ENCODE results near the gene DUSP19. TPM values are rescaled to one million over a fixed set of nuclear protein-coding genes. Genes with fewer than 3 reads are reported as not detected.

The DUSP19 gene, protein sequence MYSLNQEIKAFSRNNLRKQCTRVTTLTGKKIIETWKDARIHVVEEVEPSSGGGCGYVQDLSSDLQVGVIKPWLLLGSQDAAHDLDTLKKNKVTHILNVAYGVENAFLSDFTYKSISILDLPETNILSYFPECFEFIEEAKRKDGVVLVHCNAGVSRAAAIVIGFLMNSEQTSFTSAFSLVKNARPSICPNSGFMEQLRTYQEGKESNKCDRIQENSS
- total RNA-seq (2014; rRNA removed; shearing (Covaris generic); ENCODE audit: low replicate concordance), result 0.04 and 0.26 TPM in 2 replicates

DNA sequence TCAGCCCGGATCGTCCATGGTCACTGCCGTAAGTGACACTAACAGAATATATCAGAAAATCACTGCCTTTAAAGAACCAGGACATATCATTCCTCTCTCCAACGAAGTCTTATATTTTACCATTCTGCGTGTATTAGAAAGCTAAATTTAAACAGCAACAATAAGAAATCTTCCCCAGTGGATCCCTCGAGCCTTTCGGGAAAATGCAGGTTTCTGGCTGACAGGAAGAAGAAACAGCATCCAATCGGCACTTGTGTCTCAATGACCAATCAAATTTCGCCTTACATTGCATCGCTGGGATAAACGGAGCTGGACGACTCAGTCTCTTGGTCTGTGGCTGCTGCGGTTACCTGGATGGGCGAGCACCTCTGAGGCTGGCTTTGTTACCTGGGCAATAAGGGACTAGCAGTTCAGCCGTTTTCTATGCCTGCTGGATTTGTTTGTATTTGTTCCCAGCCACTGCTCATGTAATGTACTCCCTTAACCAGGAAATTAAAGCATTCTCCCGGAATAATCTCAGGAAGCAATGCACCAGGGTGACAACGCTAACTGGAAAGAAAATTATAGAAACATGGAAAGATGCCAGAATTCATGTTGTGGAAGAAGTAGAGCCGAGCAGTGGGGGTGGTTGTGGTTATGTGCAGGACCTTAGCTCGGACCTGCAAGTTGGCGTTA lies at the start of gene DUSP19:
Gene DUSP19 (plus strand): TSS at position 284 of the 675 bp plus-strand sequence. CDS start 187 bp downstream, at position 471.
- peak; percentile 91 for DNase-seq

DNA sequence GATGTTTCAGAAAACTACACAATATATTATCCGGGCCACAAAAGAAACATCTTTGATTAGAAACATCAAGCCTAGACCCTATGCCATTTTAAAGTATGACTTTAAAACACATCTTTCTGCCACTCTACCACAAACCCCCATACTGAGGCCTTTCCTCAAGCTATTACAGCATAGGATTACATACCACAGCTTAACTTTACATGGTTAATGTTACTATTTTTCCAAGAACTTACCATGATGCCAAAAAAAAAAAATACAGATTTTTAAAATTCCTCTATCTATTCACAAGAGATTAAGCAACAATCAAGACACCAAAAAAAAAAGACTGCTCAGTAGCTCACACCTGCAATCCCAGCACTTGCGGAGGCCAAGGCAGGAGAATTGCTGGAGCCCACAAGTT lies 49.3 kb upstream of the DUSP19 start:
- Histone ChIP-seq H3K9me2 (replicated peaks; ENCODE audit: insufficient read depth, low read length) (no peaks in the 10 kb centered on the region), H4K20me1 (ENCODE audit: insufficient read depth, low read depth, low read length) (no peaks in the 10 kb centered on the region), H3K9me3 (ENCODE audit: low read length) (no peaks in the 10 kb centered on the region), H3K4me1 (ENCODE audit: low read length) (no peaks in the 10 kb centered on the region), H3K4me3 (ENCODE audit: low read length) (no peak overlapping the region), H3K4me2 (ENCODE audit: low read depth, low read length, poor library complexity, severe bottlenecking) (no peak overlapping the region), H3K36me3 (ENCODE audit: insufficient read depth, low read length) (no peaks in the 10 kb centered on the region), H3K79me2 (ENCODE audit: low read length) (no peaks in the 10 kb centered on the region), H3K27me3 (ENCODE audit: low read length) (no peaks in the 10 kb centered on the region), H3K27ac (ENCODE audit: low read length) (no peak overlapping the region), H3K9ac (ENCODE audit: low read length) (no peak overlapping the region), H2AFZ (ENCODE audit: low read length) (no peak overlapping the region)
- no peak for DNase-seq

More for the DNA sequence above, at the start of gene DUSP19:
- no peaks in the 10 kb centered on the region for H4K20me1 ChIP-seq (ENCODE audit: insufficient read depth, low read depth, low read length)
- H3K27me3 ChIP-seq (ENCODE audit: low read length), result no peaks in the 10 kb centered on the region
- no peaks in the 10 kb centered on the region for H3K36me3 ChIP-seq (ENCODE audit: insufficient read depth, low read length)
- no peaks in the 10 kb centered on the region for H3K9me3 ChIP-seq (ENCODE audit: low read length)
- no peaks in the 10 kb centered on the region for H3K79me2 ChIP-seq (ENCODE audit: low read length)
- H3K9ac ChIP-seq (ENCODE audit: low read length), result peak within 1 kb of the TSS; percentile 71
- peaks cover 12% of the 10 kb centered on the region for H3K4me1 ChIP-seq (ENCODE audit: low read length)
- no peaks in the 10 kb centered on the region for H3K9me2 ChIP-seq (replicated peaks; ENCODE audit: insufficient read depth, low read length)
- H3K4me3 ChIP-seq (ENCODE audit: low read length), result peak within 1 kb of the TSS; percentile 76
- peak within 1 kb of the TSS; percentile 84 for H3K4me2 ChIP-seq (ENCODE audit: low read depth, low read length, poor library complexity, severe bottlenecking)
- H3K27ac ChIP-seq (ENCODE audit: low read length), result no peak within 1 kb of the TSS
- peak within 1 kb of the TSS; percentile 99 for H2AFZ ChIP-seq (ENCODE audit: low read length)

DNA sequence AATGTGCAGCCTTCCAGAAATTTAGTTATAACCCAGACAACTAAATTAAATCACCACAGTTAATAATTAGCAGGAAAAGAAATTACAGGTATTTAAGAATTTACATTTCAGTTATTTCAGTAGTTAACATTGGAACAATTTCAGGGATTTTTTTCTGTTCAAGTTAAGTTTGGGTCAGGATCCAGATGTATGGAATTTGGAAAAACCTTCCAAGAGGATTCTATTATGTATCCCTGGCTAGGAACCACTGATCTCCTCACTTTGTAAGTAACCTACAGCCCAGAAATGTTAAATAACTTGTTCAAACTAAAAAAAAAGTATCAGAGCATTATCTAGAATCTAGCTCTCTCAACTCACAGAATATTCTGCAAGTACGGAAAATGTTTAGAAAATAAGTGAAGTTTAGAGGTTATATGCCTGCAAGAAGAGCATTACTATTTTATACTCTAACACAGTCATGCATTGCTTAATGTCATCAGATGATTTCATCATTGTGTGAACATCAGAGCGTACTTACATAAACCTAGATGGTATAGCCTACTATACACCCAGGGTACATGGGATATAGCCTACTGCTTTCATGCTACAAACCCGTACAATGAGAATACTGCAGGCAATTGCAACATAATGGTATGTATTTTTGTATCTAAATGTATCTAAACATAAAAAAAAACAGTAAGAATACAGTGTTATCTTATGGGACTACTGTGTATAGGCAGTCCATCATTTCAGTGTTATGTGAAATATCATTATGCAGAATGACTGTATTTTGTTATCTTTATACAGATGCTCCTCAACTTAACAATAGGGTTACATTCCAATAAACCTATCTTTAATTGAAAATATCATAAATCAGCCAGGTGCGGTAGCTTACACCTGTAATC lies 46.4 kb upstream of the DUSP19 start:
- Histone ChIP-seq H4K20me1 (ENCODE audit: insufficient read depth, low read depth, low read length) (no peaks in the 10 kb centered on the region), H3K36me3 (ENCODE audit: insufficient read depth, low read length) (no peaks in the 10 kb centered on the region), H3K4me1 (ENCODE audit: low read length) (peaks cover 24% of the 10 kb centered on the region), H3K79me2 (ENCODE audit: low read length) (no peaks in the 10 kb centered on the region), H3K4me2 (ENCODE audit: low read depth, low read length, poor library complexity, severe bottlenecking) (no peak overlapping the region), H2AFZ (ENCODE audit: low read length) (no peak overlapping the region), H3K4me3 (ENCODE audit: low read length) (no peak overlapping the region), H3K9me2 (replicated peaks; ENCODE audit: insufficient read depth, low read length) (no peaks in the 10 kb centered on the region), H3K9me3 (ENCODE audit: low read length) (no peaks in the 10 kb centered on the region), H3K9ac (ENCODE audit: low read length) (no peak overlapping the region), H3K27ac (ENCODE audit: low read length) (no peak overlapping the region), H3K27me3 (ENCODE audit: low read length) (no peaks in the 10 kb centered on the region)
- no peak for DNase-seq

DNA sequence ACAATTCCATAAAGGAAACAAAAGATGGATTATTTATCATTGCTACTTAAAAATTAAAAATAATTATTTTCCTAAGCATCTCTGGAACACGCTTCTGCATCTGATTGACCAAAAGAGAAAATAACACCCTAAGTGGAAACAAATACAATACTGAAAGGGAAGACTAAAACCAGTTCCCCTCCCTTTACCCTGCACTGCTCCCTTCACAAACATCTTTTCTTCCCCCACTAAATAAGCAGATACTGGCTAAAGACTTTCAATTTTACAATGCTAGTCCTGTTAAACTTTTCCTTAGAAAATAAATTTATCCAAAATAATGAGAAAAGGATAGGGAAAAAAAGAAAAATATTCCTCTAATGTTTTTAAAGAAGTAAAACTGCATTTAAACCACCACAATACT lies 44.6 kb upstream of the DUSP19 start:
- Histone ChIP-seq H3K4me1 (ENCODE audit: low read length) (peaks cover 24% of the 10 kb centered on the region), H3K9ac (ENCODE audit: low read length) (no peak overlapping the region), H3K36me3 (ENCODE audit: insufficient read depth, low read length) (no peaks in the 10 kb centered on the region), H3K27me3 (ENCODE audit: low read length) (no peaks in the 10 kb centered on the region), H3K4me2 (ENCODE audit: low read depth, low read length, poor library complexity, severe bottlenecking) (no peak overlapping the region), H3K27ac (ENCODE audit: low read length) (no peak overlapping the region), H2AFZ (ENCODE audit: low read length) (no peak overlapping the region), H4K20me1 (ENCODE audit: insufficient read depth, low read depth, low read length) (no peaks in the 10 kb centered on the region), H3K4me3 (ENCODE audit: low read length) (no peak overlapping the region), H3K9me3 (ENCODE audit: low read length) (no peaks in the 10 kb centered on the region), H3K79me2 (ENCODE audit: low read length) (no peaks in the 10 kb centered on the region), H3K9me2 (replicated peaks; ENCODE audit: insufficient read depth, low read length) (no peaks in the 10 kb centered on the region)
- no peak for DNase-seq

DNA sequence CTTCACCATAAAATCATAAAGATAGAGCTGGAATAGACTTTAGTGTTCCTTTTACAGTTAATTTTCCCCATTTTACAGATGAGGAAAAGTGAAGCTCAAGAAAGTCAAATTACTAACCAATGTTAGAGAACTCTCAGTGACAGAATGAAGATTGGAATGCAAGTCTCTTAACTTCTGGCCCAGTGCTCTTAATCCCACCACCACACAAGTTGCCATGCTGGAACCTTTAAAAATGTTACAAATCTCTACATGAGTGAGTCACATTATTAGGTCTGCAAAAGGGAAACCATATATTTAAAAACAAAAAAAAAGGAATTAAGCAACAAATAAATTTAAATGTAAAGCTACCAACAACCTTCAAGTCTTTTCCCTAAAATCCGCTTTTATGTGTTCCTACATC lies 43.7 kb upstream of the DUSP19 start:
- H4K20me1 ChIP-seq (ENCODE audit: insufficient read depth, low read depth, low read length), result no peaks in the 10 kb centered on the region
- DNase-seq, result no peak
- H3K4me2 ChIP-seq (ENCODE audit: low read depth, low read length, poor library complexity, severe bottlenecking), result no peak overlapping the region
- no peaks in the 10 kb centered on the region for H3K9me2 ChIP-seq (replicated peaks; ENCODE audit: insufficient read depth, low read length)
- no peaks in the 10 kb centered on the region for H3K36me3 ChIP-seq (ENCODE audit: insufficient read depth, low read length)
- H3K9me3 ChIP-seq (ENCODE audit: low read length), result no peaks in the 10 kb centered on the region
- H3K4me3 ChIP-seq (ENCODE audit: low read length), result no peak overlapping the region
- no peaks in the 10 kb centered on the region for H3K27me3 ChIP-seq (ENCODE audit: low read length)
- no peak overlapping the region for H3K9ac ChIP-seq (ENCODE audit: low read length)
- H2AFZ ChIP-seq (ENCODE audit: low read length), result no peak overlapping the region
- no peak overlapping the region for H3K27ac ChIP-seq (ENCODE audit: low read length)
- peaks cover 24% of the 10 kb centered on the region for H3K4me1 ChIP-seq (ENCODE audit: low read length)
- no peaks in the 10 kb centered on the region for H3K79me2 ChIP-seq (ENCODE audit: low read length)

DNA sequence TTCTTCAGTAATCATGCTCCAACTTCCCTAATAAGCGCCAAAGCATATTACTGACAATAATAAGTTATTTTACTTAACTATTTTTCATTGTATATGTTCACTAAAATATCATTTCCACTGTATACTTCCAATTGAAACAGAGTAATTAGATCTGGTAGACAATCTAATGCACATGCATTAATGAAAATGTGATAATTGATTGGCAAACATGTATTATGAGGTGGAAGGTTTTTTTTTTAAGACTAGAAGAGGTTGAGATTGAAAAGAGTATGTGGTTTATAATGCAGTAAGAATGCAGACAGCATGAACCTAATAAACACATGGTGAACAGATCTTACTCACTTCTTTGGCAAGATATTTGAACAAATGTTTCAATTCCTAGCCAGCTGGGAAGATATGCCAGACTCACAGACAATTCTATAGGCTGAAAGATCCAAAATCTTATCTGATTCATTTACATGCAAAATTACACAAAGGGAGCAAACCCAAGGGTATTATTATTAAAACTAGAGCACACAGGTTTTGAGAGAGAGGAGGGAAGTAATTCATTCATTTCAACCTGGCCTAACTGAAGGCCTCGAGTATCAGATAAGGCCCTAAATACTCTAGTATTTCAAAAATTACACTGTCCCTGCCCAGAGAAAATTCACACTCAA lies 43.1 kb upstream of the DUSP19 start:
- H3K9ac ChIP-seq (ENCODE audit: low read length), result no peak overlapping the region
- peak overlapping the region; percentile 66 for H3K27ac ChIP-seq (ENCODE audit: low read length)
- H2AFZ ChIP-seq (ENCODE audit: low read length), result peak overlapping the region; percentile 14; the same call in 1 of the 2 replicates
- no peaks in the 10 kb centered on the region for H3K9me3 ChIP-seq (ENCODE audit: low read length)
- H3K9me2 ChIP-seq (replicated peaks; ENCODE audit: insufficient read depth, low read length), result no peaks in the 10 kb centered on the region
- peak; percentile 44 for DNase-seq
- peaks cover 24% of the 10 kb centered on the region for H3K4me1 ChIP-seq (ENCODE audit: low read length)
- no peaks in the 10 kb centered on the region for H4K20me1 ChIP-seq (ENCODE audit: insufficient read depth, low read depth, low read length)
- peak overlapping the region; percentile 40 for H3K4me2 ChIP-seq (ENCODE audit: low read depth, low read length, poor library complexity, severe bottlenecking)
- H3K79me2 ChIP-seq (ENCODE audit: low read length), result no peaks in the 10 kb centered on the region
- no peaks in the 10 kb centered on the region for H3K27me3 ChIP-seq (ENCODE audit: low read length)
- no peak overlapping the region for H3K4me3 ChIP-seq (ENCODE audit: low read length)
- H3K36me3 ChIP-seq (ENCODE audit: insufficient read depth, low read length), result no peaks in the 10 kb centered on the region

DNA sequence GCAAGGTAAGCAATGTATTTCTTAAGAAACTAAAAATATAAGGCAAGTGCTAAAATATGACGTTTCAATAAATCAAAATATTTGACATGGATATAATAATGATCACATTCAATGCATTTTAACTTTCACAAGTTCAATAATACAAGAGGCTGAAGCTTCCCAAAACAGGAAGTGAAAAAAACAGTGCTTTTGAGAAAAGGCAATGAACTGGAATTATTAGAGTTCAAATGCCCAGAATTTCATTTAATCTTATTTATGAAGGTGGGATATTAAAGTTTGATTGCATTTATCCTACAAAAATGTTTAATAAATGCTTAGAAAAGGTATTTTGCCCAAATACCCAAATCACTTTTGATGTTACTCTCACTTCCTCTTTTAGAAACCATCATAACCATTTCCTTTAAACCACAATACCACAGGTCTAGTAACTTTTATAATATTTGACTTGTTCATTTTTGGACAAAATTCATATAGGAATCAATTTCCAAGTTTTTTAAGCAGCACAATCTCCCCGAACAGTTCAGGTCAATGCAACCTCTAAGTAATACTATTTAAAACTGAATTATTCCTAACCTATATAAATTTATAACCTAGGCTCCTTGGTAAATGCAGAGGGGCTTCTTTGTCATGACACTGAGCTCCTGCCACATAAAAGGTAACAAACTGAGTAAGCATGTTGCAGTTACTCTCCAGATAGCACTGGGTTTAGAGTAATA lies 42.4 kb upstream of the DUSP19 start:
- H3K9me2 ChIP-seq (replicated peaks; ENCODE audit: insufficient read depth, low read length), result no peaks in the 10 kb centered on the region
- peaks cover 24% of the 10 kb centered on the region for H3K4me1 ChIP-seq (ENCODE audit: low read length)
- H3K9me3 ChIP-seq (ENCODE audit: low read length), result no peaks in the 10 kb centered on the region
- H3K36me3 ChIP-seq (ENCODE audit: insufficient read depth, low read length), result no peaks in the 10 kb centered on the region
- peak overlapping the region; percentile 66 for H3K27ac ChIP-seq (ENCODE audit: low read length)
- DNase-seq, result peak; percentile 67
- H3K79me2 ChIP-seq (ENCODE audit: low read length), result no peaks in the 10 kb centered on the region
- no peaks in the 10 kb centered on the region for H4K20me1 ChIP-seq (ENCODE audit: insufficient read depth, low read depth, low read length)
- no peak overlapping the region for H3K4me3 ChIP-seq (ENCODE audit: low read length)
- peak overlapping the region; percentile 14; the same call in 1 of the 2 replicates for H2AFZ ChIP-seq (ENCODE audit: low read length)
- H3K4me2 ChIP-seq (ENCODE audit: low read depth, low read length, poor library complexity, severe bottlenecking), result peak overlapping the region; percentile 40
- no peaks in the 10 kb centered on the region for H3K27me3 ChIP-seq (ENCODE audit: low read length)
- H3K9ac ChIP-seq (ENCODE audit: low read length), result no peak overlapping the region
